SU-DHL-6 (cell line): ENCODE results near the gene C1QTNF5.

Experiments used
- H2AFZ ChIP-seq: fragments of 200-600 bp; sonication (generic); 2 replicates; pipeline ENCODE4 v1.6.1; 2014; ENCODE audit warnings: low read depth, mild to moderate bottlenecking, moderate library complexity, mixed read lengths, antibody characterized with exemption, low read length; ENCODE audit not compliant: severe bottlenecking
- H3F3A ChIP-seq: fragments of 200-600 bp; shearing (Covaris generic); 2 replicates; pipeline ENCODE4 v1.6.0; 2016; ENCODE audit warnings: antibody characterized with exemption, mild to moderate bottlenecking; ENCODE audit not compliant: insufficient read depth
- H3K27ac ChIP-seq: fragments of 200-600 bp; sonication (generic); 2 replicates; pipeline ENCODE4 v1.5.1; 2016; ENCODE audit warnings: low read depth, mild to moderate bottlenecking, low read length, moderate library complexity, mixed read lengths
- H3K27me3 ChIP-seq: fragments of 200-600 bp; sonication (generic), shearing (Covaris generic); 2 replicates; pipeline ENCODE4 v1.6.0; 2014; ENCODE audit warnings: mild to moderate bottlenecking, low read length
- H3K36me3 ChIP-seq: fragments of 200-600 bp; sonication (generic); 2 replicates; pipeline ENCODE4 v1.6.1; 2014; ENCODE audit warnings: mild to moderate bottlenecking, low read length, mixed read lengths
- H3K4me2 ChIP-seq: fragments of 300-600, 200-600 bp; shearing (Covaris generic), sonication (generic); 2 replicates; pipeline ENCODE4 v1.6.0; 2014; ENCODE audit warnings: low read length, low read depth, mild to moderate bottlenecking; ENCODE audit not compliant: poor library complexity, severe bottlenecking
- H3K4me3 ChIP-seq: fragments of 200-600 bp; sonication (generic); 2 replicates; pipeline ENCODE4 v1.5.1; 2014; ENCODE audit warnings: antibody characterized with exemption, low read length, mild to moderate bottlenecking, mixed read lengths; ENCODE audit not compliant: insufficient read depth, poor library complexity, severe bottlenecking
- H3K79me2 ChIP-seq: fragments of 200-600 bp; sonication (generic); 2 replicates; pipeline ENCODE4 v1.6.1; 2014; ENCODE audit warnings: mild to moderate bottlenecking, low read length, moderate library complexity; ENCODE audit not compliant: insufficient read depth
- H3K9ac ChIP-seq: fragments of 200-600 bp; sonication (generic); 2 replicates; pipeline ENCODE4 v1.7.0; 2014; ENCODE audit warnings: mild to moderate bottlenecking, low read length
- H3K9me2 ChIP-seq: fragments of 200-600 bp; sonication (generic); replicated peaks from 2 replicates; pipeline ENCODE4 v1.6.1; 2014; ENCODE audit warnings: low read length; ENCODE audit not compliant: insufficient read depth
- H3K9me3 ChIP-seq: fragments of 200-600 bp; sonication (generic); 2 replicates; pipeline ENCODE4 v1.6.1; 2014; ENCODE audit warnings: low read length, mixed read lengths; ENCODE audit not compliant: insufficient read depth
- H4K20me1 ChIP-seq: fragments of 200-600 bp; sonication (generic); 2 replicates; pipeline ENCODE4 v1.6.1; 2014; ENCODE audit warnings: low read depth, mild to moderate bottlenecking, antibody characterized with exemption, low read length, moderate library complexity, mixed read lengths
- CTCF ChIP-seq: fragments of 200-600 bp; sonication (generic); IDR thresholded peaks from one replicate; pipeline ENCODE4 v1.5.1; 2017; ENCODE audit warnings: antibody characterized with exemption, mild to moderate bottlenecking, low read length, moderate library complexity; ENCODE audit not compliant: insufficient read depth, poor library complexity, severe bottlenecking
- EZH2phosphoT487 ChIP-seq: fragments of 200-600 bp; sonication (generic), shearing (Covaris generic); conservative IDR thresholded peaks from 2 replicates; pipeline ENCODE4 v1.6.1; 2018; ENCODE audit warnings: mild to moderate bottlenecking, antibody characterized with exemption, low read length, moderate library complexity, mixed read lengths

Gene C1QTNF5

GRCh38 chr11:119340335-119341221, at the start of gene C1QTNF5:
Gene C1QTNF5, minus strand, starts transcription at chr11:119340883. Its CDS starts 486 bp downstream, at chr11:119340397.
- Histone ChIP-seq H3K36me3 (no peaks in the 10 kb centered on the region), H4K20me1 (no peaks in the 10 kb centered on the region), H3K9ac (no peak within 1 kb of the TSS), H3K4me3 (no peak within 1 kb of the TSS), H3K27ac (no peak within 1 kb of the TSS), H3K27me3 (no peaks in the 10 kb centered on the region), H3K9me3 (no peaks in the 10 kb centered on the region), H3F3A (no peaks in the 10 kb centered on the region), H3K4me2 (no peak within 1 kb of the TSS), H3K9me2 (no peaks in the 10 kb centered on the region), H2AFZ (no peak within 1 kb of the TSS), H3K79me2 (no peaks in the 10 kb centered on the region)
- TF ChIP-seq EZH2phosphoT487: no peak
- no peak for TF ChIP-seq CTCF

DNA sequence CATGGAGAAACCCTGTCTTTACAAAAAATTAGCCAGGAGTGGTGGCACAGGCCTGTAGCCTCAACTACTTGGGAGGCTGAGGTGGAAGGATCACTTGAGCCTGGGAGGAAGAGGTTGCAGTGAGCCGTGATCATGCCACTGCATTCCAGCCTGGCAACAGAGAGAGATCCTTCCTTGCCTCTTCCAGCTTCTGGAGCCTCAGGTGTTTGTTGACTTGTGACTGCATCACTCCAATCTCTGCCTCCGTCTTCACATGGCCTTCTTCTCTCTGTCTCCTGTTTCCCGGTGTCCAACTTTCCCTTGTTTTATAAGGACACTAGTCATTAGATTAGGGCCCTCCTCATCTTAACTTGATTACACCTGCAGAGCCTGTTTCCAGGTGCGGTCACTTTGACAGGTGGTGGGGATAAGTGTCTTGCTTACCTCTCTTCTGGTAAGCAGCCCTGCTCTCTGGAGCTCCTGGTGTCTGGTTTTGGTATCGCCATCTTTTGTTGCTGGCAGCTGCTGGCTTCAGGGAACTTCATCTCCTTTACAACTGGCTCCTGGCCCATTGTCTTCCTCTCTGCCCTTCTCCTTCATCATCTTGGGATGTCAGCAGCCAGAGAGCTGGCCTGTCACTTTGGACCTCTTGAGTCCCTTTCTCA, 49.0 kb upstream of the C1QTNF5 start:
- Histone ChIP-seq H3K4me3 (no peak overlapping the region), H3K9me2 (no peaks in the 10 kb centered on the region), H3F3A (no peaks in the 10 kb centered on the region), H3K9ac (no peak overlapping the region), H3K27ac (no peak overlapping the region), H3K36me3 (no peaks in the 10 kb centered on the region), H3K79me2 (no peaks in the 10 kb centered on the region), H3K27me3 (no peaks in the 10 kb centered on the region), H4K20me1 (no peaks in the 10 kb centered on the region), H2AFZ (no peak overlapping the region), H3K4me2 (no peak overlapping the region), H3K9me3 (no peaks in the 10 kb centered on the region)
- no peak for TF ChIP-seq EZH2phosphoT487
- no peak for TF ChIP-seq CTCF

GRCh38 chr11:119388103-119388502, 47.4 kb upstream of the C1QTNF5 start:
- no peak for TF ChIP-seq CTCF
- H3K9me2 ChIP-seq: no peaks in the 10 kb centered on the region

More at GRCh38 chr11:119388103-119388502, 47.4 kb upstream of the C1QTNF5 start:
- Histone ChIP-seq H3K27me3 (no peaks in the 10 kb centered on the region), H3K9ac (no peak overlapping the region), H3F3A (no peaks in the 10 kb centered on the region), H2AFZ (no peak overlapping the region), H3K36me3 (no peaks in the 10 kb centered on the region), H3K9me3 (no peaks in the 10 kb centered on the region), H3K4me2 (no peak overlapping the region), H3K27ac (no peak overlapping the region), H4K20me1 (no peaks in the 10 kb centered on the region), H3K4me3 (no peak overlapping the region), H3K79me2 (no peaks in the 10 kb centered on the region)
